ENCODE measurements around the gene PHF21A.

DNA sequence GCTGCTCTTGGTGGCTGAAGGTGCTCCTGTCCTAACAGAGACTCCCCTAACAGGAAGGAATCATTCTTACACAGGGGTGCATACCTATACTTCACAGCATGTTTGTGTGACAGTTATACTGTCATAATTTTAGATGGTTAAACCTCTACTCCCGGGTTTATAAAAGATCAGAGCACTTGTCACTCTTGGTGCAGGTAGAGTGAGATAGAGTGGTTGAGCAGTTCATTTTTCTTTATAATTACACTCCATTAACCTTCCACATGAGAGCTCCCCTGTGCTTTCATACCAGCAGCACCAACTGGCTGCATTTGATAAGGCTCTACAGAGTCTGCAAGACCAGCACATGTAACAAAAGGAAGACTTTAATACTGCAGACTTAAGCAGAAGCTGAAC, 125.9 kb downstream of the PHF21A start:
- no peak for TF ChIP-seq CTCF (IDR thresholded peaks at IDR 0.05; ENCODE audit: low read depth, low read length)
- no peak for TF ChIP-seq POLR2A (IDR thresholded peaks at IDR 0.05; ENCODE audit: extremely low read depth, insufficient read length)
- TF ChIP-seq, protein P1, sequence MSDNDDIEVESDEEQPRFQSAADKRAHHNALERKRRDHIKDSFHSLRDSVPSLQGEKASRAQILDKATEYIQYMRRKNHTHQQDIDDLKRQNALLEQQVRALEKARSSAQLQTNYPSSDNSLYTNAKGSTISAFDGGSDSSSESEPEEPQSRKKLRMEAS (IDR thresholded peaks at IDR 0.05; ENCODE audit: low read depth, low read length) = no peak

Data from NB4 (cell line).